Hematopoietic multipotent progenitor cell treated with erythropoietin and hydrocortisone succinate and interleukin-3 and kit ligand, for 15 days (in vitro differentiated cells): ENCODE data around the gene EML6.

Source experiments
- DNase-seq: peaks from one replicate; pipeline ENCODE4 v3.0.0-alpha.2; 2015; ENCODE audit warnings: low spot score

EML6 gene

GRCh38 chr2:54708584-54709335, 14.7 kb upstream of the EML6 start:
- no peak for DNase-seq

- no peak for DNase-seq
Observed at GRCh38 chr2:54709336-54709809, 14.1 kb upstream of the EML6 start.

- DNase-seq, result no peak
Observed at GRCh38 chr2:54710216-54710615, 13.2 kb upstream of the EML6 start.

GRCh38 chr2:54712516-54712915, 10.9 kb upstream of the EML6 start:
- no peak for DNase-seq

DNA sequence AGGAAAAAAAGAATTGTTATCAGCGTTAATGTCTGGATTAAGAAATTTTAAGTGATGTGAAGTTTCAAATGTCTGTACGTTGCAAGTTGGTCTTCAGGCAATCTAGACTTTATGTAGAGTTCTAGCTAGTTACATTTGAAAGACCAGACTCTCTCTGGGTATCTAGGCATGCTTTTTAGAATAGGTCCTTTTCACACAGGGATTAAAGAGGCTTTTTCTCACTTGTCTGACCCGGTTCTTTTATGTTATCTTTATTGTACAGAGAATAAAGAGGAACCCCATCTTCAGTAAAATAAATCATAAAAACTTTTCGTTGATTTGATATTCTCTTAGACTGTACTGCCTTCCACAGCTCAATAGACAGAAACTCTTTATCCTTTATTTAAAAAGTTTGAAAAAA, 8.5 kb upstream of the EML6 start:
- no peak for DNase-seq

DNA sequence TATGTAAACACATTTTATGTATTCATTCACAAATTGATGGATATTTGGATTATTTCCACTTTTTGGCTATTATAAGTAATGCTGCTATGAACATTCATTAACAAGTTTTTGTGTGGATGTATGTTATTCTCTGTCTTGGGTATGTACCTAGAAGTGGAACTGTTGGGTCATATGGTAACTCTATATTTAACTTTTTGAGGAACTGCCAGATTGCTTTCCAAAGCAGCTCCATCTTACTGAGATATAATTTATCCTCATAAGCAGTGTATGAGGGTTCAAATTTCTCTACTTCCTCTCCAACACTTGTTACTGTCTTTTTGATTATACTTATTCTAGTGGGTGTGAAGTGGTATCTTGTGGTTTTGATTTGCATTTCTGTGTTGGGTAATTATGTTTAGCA, 7.1 kb upstream of the EML6 start:
- no peak for DNase-seq

- DNase-seq, result no peak
Observed at GRCh38 chr2:54720563-54720962, 2.9 kb upstream of the EML6 start.

DNA sequence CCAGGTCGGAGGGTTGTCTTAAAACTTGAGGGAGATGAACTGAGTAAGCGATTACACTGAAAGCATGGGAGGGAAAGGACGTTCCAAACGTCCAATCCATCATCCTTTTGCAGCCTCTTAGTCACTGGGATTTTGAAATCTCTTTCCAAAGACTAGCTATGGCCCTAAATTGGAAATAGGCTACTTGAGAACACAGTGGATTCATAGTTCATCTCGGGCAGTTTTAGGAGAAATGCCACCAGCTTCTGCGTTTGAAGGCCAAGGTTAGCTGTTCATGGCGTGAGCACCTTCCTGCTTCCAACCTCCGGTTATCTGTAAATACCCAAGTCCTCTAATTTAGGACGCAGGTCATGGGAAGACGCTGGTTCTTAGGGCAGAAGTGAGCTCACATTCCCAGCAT, 821 bp upstream of the EML6 start:
- no peak for DNase-seq

DNA sequence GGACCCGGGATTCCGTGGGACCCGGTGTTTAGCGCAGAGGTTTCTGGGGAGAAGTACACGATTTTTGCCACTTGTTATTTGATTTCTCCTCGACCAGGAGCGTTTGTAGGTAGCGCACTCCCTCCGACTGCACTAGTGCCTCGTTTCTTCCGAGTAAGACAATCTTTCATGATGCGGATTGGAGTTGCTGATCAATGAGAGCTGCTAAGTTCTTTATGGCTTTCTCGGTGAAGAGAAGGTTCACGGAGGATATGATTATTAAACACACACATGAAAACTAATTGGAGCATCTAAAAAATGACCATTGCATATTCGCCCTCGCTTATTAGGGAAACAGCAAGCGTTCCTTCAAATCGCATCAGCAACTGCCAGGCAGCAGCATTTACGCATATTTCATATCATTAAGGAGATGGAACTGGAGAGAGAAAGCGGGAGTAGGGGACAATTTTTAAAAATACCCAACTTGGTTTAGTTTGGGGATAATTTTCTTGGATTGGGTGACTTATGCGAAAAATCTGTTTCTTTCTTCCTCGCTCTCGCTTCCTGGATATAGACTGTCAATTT, 616 bp downstream of the EML6 start:
- no peak for DNase-seq

DNA sequence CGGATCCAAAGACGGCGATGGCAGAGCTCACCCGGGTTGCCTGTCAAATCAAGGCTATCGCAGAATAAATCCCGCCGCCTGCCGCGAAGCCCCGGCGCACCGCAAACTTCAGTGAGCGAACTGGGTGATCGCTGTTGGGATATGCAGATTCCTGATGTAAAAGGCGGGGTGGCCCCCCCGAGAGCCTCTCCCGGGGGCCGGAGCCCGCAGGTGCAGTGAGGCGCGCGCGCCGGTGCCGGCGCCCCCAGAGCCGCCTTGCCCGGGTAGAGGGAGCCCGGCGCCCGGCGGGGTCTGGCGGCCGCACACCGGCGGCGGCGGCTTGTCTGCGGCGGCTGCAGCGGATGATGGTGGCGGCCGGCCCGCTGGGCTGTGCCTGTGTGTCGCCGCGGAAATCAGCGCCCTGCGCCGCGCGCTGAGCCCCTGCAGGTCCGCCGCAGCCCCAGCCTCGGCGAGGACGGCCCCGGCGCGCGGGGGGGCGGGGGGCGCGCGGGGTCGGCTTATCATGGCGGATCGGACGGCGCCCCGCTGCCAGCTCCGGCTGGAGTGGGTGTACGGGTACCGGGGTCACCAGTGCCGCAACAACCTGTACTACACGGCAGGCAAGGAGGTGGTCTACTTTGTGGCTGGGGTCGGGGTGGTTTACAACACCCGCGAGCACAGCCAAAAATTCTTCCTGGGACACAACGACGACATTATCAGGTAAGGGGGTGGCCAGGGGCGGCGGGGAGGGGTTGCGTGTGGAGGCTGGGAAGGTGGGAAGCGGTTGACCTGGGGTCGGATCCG, 1.3 kb downstream of the EML6 start:
- no peak for DNase-seq

GRCh38 chr2:54725343-54726099, 2.1 kb downstream of the EML6 start:
- no peak for DNase-seq

- no peak for DNase-seq
Observed at GRCh38 chr2:54726431-54726830, 3.0 kb downstream of the EML6 start.

GRCh38 chr2:54726940-54727339, 3.5 kb downstream of the EML6 start:
- no peak for DNase-seq

GRCh38 chr2:54728669-54729120, 5.2 kb downstream of the EML6 start:
- DNase-seq, result no peak

DNA sequence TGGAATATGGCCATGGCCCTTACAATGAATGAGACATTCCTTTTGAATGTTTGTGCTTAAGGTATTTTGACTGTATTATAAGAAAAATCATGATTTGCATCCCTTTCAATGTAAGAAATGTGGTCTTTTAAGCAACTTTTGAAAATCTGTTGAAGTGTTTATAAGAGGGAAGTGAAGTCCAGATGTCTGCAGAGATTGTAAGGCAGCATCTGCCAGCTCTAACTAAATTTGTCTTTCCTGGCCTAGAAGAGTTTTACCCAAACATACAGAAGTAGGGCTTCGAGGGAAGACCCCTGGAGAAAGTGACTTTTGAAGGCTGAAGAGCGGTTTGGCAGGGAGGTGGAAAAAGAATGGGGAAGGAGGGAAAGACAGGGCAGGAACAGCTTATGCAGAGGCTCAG, 12.2 kb downstream of the EML6 start:
- DNase-seq, result no peak

DNA sequence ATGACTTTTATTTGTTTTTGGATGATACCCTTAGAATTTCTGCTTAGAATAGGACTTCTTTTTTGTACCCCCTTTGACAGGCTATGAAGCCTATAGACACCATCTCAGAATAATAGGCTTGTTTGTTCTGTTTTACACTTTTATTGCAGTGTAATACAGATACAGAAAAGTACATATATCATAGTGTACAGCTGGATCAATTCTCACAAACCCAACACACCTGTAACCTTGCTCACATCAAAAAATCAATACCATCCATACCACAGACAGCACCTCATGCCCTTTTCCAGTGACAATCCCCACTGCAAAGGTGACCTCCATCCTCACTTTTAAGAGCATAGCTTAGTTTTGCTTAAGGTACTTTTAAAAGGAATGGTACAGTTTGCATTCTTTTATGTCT, 14.8 kb downstream of the EML6 start:
- no peak for DNase-seq

GRCh38 chr2:54740333-54740732, 16.9 kb downstream of the EML6 start:
- DNase-seq, result no peak

- no peak for DNase-seq
Observed at GRCh38 chr2:54741250-54741649, 17.8 kb downstream of the EML6 start.

DNA sequence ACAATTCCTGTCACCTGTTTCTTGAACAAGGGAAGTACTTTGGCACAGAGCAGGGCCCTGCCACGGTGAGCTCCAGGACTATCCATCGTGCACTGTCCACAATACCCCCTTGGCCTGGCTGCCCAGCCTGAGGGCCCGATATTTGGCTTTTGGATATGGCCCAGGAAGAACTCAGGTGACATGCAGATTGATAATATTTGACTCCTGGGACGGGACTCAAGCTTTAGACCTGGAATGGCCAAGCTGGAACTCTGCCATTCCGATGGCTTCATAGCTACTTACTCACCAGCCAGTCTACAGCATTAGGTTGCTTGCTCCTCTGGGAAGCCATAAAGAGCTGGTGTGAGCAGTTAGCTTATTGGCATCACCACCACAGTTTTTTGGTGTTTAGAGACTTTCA, 26.6 kb downstream of the EML6 start:
- DNase-seq, result no peak

DNA sequence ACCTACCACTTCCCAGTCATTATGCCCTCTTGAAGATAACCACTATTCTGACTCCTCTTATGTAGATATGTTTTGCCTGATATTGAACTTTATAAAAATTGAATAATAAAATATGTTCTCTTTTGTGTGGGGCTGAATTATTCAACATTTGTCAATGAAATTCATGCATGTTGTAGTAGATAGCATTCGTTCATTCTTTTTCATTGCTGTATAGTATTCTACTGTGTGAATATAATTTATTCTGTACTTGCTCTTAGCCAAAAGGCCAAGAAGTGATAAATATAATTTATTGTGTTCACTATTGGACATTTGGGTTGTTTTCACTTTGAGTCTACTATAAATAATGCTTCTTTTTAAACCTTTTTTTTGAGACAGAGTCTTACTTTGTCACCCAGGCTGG, 29.0 kb downstream of the EML6 start:
- DNase-seq, result no peak

- no peak for DNase-seq
Observed at GRCh38 chr2:54755641-54756326, 32.3 kb downstream of the EML6 start.

- no peak for DNase-seq
Observed at GRCh38 chr2:54757500-54757899, 34.0 kb downstream of the EML6 start.
